Thymus (tissue), 11 donors: ENCODE measurements around the gene GOPC. TPM values are rescaled to one million over a fixed set of nuclear protein-coding genes. Genes with fewer than 3 reads are reported as not detected.

ENCODE experiments used
- DNase-seq, 9 donors: peaks; one replicate each; pipeline ENCODE4 v3.0.0-alpha.2; 2013; ENCODE audit warnings: low spot score in 9 of 9, low read depth in 6 of 9, missing footprints in 1 of 9
- H3K27ac ChIP-seq, 2 donors: one replicate each; pipeline ENCODE4 v1.5.1; 2013; ENCODE audit warnings: control low read depth in 1 of 2, low read depth in 1 of 2, low read length in 1 of 2, mild to moderate bottlenecking in 1 of 2, moderate library complexity in 1 of 2
- H3K27me3 ChIP-seq, 2 donors: one replicate each; pipeline ENCODE4 v1.5.1; 2013; ENCODE audit warnings: low read length in 1 of 2; ENCODE audit not compliant: control insufficient read depth in 2 of 2, insufficient read depth in 1 of 2
- H3K36me3 ChIP-seq, 2 donors: one replicate each; pipeline ENCODE4 v1.5.1; 2013; ENCODE audit warnings: low read length in 1 of 2, mild to moderate bottlenecking in 1 of 2, moderate library complexity in 1 of 2; ENCODE audit not compliant: control insufficient read depth in 2 of 2, insufficient read depth in 2 of 2
- H3K4me1 ChIP-seq, 2 donors: one replicate each; pipeline ENCODE4 v1.5.1; 2013; ENCODE audit warnings: low read length in 2 of 2; ENCODE audit not compliant: control insufficient read depth in 2 of 2, insufficient read depth in 2 of 2
- H3K4me3 ChIP-seq, 2 donors: one replicate each; pipeline ENCODE4 v1.5.1; 2013; ENCODE audit warnings: low read length in 2 of 2, control low read depth in 1 of 2, mild to moderate bottlenecking in 1 of 2
- H3K9me3 ChIP-seq, 2 donors: one replicate each; pipeline ENCODE4 v1.5.1; 2013; ENCODE audit warnings: low read length in 1 of 2, mild to moderate bottlenecking in 1 of 2; ENCODE audit not compliant: control insufficient read depth in 2 of 2, insufficient read depth in 1 of 2
- WGBS: extraction: QIAGEN DNeasy Blood & Tissue Kit; methylation state at CpG from one replicate; pipeline ENCODE4 v1.1.7; 2013; 5-methylcytosine and 5-hydroxymethylcytosine counted together
- polyA plus RNA-seq: library from polyadenylated mRNA; stranded (reverse); fragments of 200-250 nt; gene quantifications from one replicate; pipeline ENCODE4 v1.2.3, GENCODE V29; 2013
- total RNA-seq: library from RNA; stranded (reverse); fragments of 120-200 nt; gene quantifications from one replicate; pipeline ENCODE4 v1.2.4, GENCODE V29; 2013
- donor health status: healthy.

The GOPC gene
- total and polyA plus RNA-seq, 2 donors: 32.7 to 33.1 TPM

GRCh38 chr6:117617210-117618035, 15.1 kb upstream of the GOPC start:
- Histone ChIP-seq H3K9me3 (peaks cover 0 to 5% of the 10 kb centered on the region in 2 donors), H3K27ac (no peak overlapping the region), H3K4me1 (no peaks in the 10 kb centered on the region), H3K36me3 (no peaks in the 10 kb centered on the region), H3K27me3 (no peaks in the 10 kb centered on the region), H3K4me3 (no peak overlapping the region)
- DNase-seq: no peak
- 95% methylated on average over 9 of the region's 9 CpGs for WGBS

GRCh38 chr6:117616391-117617209, 14.3 kb upstream of the GOPC start:
- Histone ChIP-seq H3K4me3 (no peak overlapping the region), H3K36me3 (no peaks in the 10 kb centered on the region), H3K27ac (no peak overlapping the region), H3K27me3 (no peaks in the 10 kb centered on the region), H3K4me1 (no peaks in the 10 kb centered on the region), H3K9me3 (peaks cover 0 to 5% of the 10 kb centered on the region in 2 donors)
- no peak for DNase-seq
- WGBS: 88% methylated on average over 8 of the region's 8 CpGs

GRCh38 chr6:117615750-117616390, 13.6 kb upstream of the GOPC start:
- WGBS: 88% methylated on average over 14 of the region's 14 CpGs
- no peaks in the 10 kb centered on the region for H3K27me3 ChIP-seq
- H3K36me3 ChIP-seq: no peaks in the 10 kb centered on the region
- no peak for DNase-seq
- H3K4me3 ChIP-seq: no peak overlapping the region
- no peaks in the 10 kb centered on the region for H3K4me1 ChIP-seq
- peaks cover 0 to 5% of the 10 kb centered on the region in 2 donors for H3K9me3 ChIP-seq
- H3K27ac ChIP-seq: no peak overlapping the region

- WGBS: 65% methylated on average over 4 of the region's 4 CpGs
- no peak overlapping the region for H3K4me3 ChIP-seq
- peak in 1 of 9 donors; percentile 18 for DNase-seq
Observed at GRCh38 chr6:117613920-117614560, 11.7 kb upstream of the GOPC start.

GRCh38 chr6:117607511-117607910, 5.2 kb upstream of the GOPC start:
- DNase-seq: no peak
- Histone ChIP-seq H3K4me1 (peaks cover 2 to 3% of the 10 kb centered on the region in 2 donors), H3K9me3 (no peaks in the 10 kb centered on the region), H3K27me3 (no peaks in the 10 kb centered on the region), H3K4me3 (no peak overlapping the region), H3K27ac (no peak overlapping the region), H3K36me3 (no peaks in the 10 kb centered on the region)
- 90% methylated on average over 3 of the region's 3 CpGs for WGBS

More at GRCh38 chr6:117613920-117614560, 11.7 kb upstream of the GOPC start:
- H3K4me1 ChIP-seq: no peaks in the 10 kb centered on the region
- peaks cover 0 to 5% of the 10 kb centered on the region in 2 donors for H3K9me3 ChIP-seq
- H3K36me3 ChIP-seq: no peaks in the 10 kb centered on the region
- no peak overlapping the region for H3K27ac ChIP-seq
- no peaks in the 10 kb centered on the region for H3K27me3 ChIP-seq

GRCh38 chr6:117605169-117605826, 3.0 kb upstream of the GOPC start:
- Histone ChIP-seq H3K36me3 (no peaks in the 10 kb centered on the region), H3K27me3 (no peaks in the 10 kb centered on the region), H3K27ac (no peak overlapping the region), H3K4me3 (no peak overlapping the region), H3K9me3 (no peaks in the 10 kb centered on the region), H3K4me1 (peaks cover 2 to 5% of the 10 kb centered on the region in 2 donors)
- peak in 8 of 9 donors; percentile 35 to 83 (median 62) for DNase-seq
- 35% methylated on average over 7 of the region's 7 CpGs for WGBS

- WGBS: 96% methylated on average over 2 of the region's 2 CpGs
Observed at GRCh38 chr6:117603821-117604220, 1.5 kb upstream of the GOPC start.

GRCh38 chr6:117602899-117603588, 733 bp upstream of the GOPC start:
- peak overlapping the region; percentile 84 to 88 for H3K4me3 ChIP-seq
- peak overlapping the region; percentile 89 to 96 for H3K27ac ChIP-seq
- H3K4me1 ChIP-seq: peaks cover 2 to 5% of the 10 kb centered on the region in 2 donors
- peaks cover 0 to 6% of the 10 kb centered on the region in 2 donors for H3K9me3 ChIP-seq
- 59% methylated on average over 12 of the region's 12 CpGs for WGBS
- H3K27me3 ChIP-seq: no peaks in the 10 kb centered on the region
- DNase-seq: no peak
- peaks cover 0 to 8% of the 10 kb centered on the region in 2 donors for H3K36me3 ChIP-seq

More at GRCh38 chr6:117603821-117604220, 1.5 kb upstream of the GOPC start:
- Histone ChIP-seq H3K36me3 (peaks cover 0 to 2% of the 10 kb centered on the region in 2 donors), H3K4me3 (no peak overlapping the region), H3K4me1 (peaks cover 2 to 5% of the 10 kb centered on the region in 2 donors), H3K9me3 (no peaks in the 10 kb centered on the region), H3K27me3 (no peaks in the 10 kb centered on the region), H3K27ac (no peak overlapping the region)
- DNase-seq: no peak
